Measurements from ENCODE around the gene CFAP300. TPM values are rescaled to one million over a fixed set of nuclear protein-coding genes. Genes with fewer than 3 reads are reported as not detected.

Gene CFAP300
- total RNA-seq, 1 donor from 2014 or later, result 0.64 TPM

DNA sequence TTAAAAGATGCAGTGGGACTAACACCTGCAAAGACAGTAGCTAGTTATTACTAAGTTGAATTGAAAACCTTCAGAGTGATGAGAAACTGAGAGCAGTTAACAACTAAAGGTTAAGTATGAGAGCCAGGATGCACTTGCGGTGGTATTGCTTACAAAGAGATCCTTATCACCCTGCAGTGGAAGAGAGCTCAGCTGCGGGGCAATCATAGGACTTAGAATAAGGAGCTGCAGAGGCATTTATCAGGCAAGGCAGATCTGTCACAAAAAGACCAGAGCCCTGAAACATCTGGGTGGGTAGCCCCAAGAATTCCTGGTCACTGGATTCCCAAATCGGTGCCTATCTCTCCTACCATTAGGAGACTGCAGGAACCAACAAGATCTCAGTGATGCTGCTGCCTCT is 34.3 kb upstream of the CFAP300 start:
- Histone ChIP-seq H2AFZ (ENCODE audit: low read depth, low read length) (no peak overlapping the region), H3K36me3 (ENCODE audit: insufficient read depth, low read length) (no peaks in the 10 kb centered on the region), H3K4me3 (ENCODE audit: insufficient read depth, low read depth, low read length) (no peak overlapping the region), H3K9ac (ENCODE audit: low read length) (no peak overlapping the region), H4K20me1 (ENCODE audit: insufficient read depth, low read length) (no peaks in the 10 kb centered on the region), H3K9me3 (ENCODE audit: insufficient read depth, low read depth, low read length) (no peaks in the 10 kb centered on the region), H3K27ac (ENCODE audit: low read depth, low read length) (no peak overlapping the region), H3K4me2 (ENCODE audit: low read length) (no peak overlapping the region), H3K79me2 (ENCODE audit: insufficient read depth, low read length) (no peaks in the 10 kb centered on the region), H3K27me3 (ENCODE audit: insufficient read depth, low read length) (no peaks in the 10 kb centered on the region), H3K4me1 (ENCODE audit: insufficient read depth, low read length) (peaks cover 15% of the 10 kb centered on the region)
- FAIRE-seq, result peak; percentile 52
- no peaks in the 10 kb centered on the region for H3K27me3 Mint-ChIP-seq (ENCODE audit: low read depth, unreplicated experiment)
- no peak overlapping the region for H3K4me3 Mint-ChIP-seq (ENCODE audit: unreplicated experiment)
- H3K27ac Mint-ChIP-seq (ENCODE audit: unreplicated experiment), result no peak overlapping the region
- no peaks in the 10 kb centered on the region for H3K36me3 Mint-ChIP-seq (ENCODE audit: low read depth, unreplicated experiment)
- H3K4me1 Mint-ChIP-seq (ENCODE audit: low read depth, unreplicated experiment), result peaks cover 15% of the 10 kb centered on the region
- TF ChIP-seq, protein P1, sequence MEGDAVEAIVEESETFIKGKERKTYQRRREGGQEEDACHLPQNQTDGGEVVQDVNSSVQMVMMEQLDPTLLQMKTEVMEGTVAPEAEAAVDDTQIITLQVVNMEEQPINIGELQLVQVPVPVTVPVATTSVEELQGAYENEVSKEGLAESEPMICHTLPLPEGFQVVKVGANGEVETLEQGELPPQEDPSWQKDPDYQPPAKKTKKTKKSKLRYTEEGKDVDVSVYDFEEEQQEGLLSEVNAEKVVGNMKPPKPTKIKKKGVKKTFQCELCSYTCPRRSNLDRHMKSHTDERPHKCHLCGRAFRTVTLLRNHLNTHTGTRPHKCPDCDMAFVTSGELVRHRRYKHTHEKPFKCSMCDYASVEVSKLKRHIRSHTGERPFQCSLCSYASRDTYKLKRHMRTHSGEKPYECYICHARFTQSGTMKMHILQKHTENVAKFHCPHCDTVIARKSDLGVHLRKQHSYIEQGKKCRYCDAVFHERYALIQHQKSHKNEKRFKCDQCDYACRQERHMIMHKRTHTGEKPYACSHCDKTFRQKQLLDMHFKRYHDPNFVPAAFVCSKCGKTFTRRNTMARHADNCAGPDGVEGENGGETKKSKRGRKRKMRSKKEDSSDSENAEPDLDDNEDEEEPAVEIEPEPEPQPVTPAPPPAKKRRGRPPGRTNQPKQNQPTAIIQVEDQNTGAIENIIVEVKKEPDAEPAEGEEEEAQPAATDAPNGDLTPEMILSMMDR (IDR thresholded peaks at IDR 0.05; ENCODE audit: insufficient read depth, low read depth, low read length), result no peak
- no peak for TF ChIP-seq EZH2 (IDR thresholded peaks at IDR 0.05; ENCODE audit: insufficient read depth, low read length)
- no peak for DNase-seq (ENCODE audit: low read depth)
- no peaks in the 10 kb centered on the region for H3K9me3 Mint-ChIP-seq (ENCODE audit: unreplicated experiment)

DNA sequence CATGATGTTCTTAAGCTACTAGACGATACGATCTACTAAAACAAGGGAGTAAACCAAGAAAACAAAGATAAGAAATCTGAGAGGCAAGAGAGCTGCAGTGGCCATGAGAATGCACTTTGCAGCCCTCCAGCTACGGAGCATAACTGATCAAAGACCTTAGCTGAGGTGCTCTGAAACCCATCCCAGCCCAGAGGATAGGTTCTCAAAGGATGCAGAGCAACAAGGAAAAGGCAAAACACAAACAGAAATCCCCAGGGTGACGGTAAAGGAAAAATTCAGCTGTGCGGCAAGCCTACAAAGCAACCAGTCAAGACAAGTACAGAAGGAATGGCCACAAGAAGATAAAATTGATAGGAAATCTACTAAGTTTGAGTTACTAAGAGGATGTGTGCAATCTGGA is 32.5 kb upstream of the CFAP300 start:
- DNase-seq (ENCODE audit: low read depth) (no peak), FAIRE-seq (no peak)
- Mint-ChIP-seq H3K4me3 (ENCODE audit: unreplicated experiment) (no peak overlapping the region), H3K27me3 (ENCODE audit: low read depth, unreplicated experiment) (no peaks in the 10 kb centered on the region), H3K4me1 (ENCODE audit: low read depth, unreplicated experiment) (peaks cover 14% of the 10 kb centered on the region), H3K27ac (ENCODE audit: unreplicated experiment) (no peak overlapping the region), H3K36me3 (ENCODE audit: low read depth, unreplicated experiment) (no peaks in the 10 kb centered on the region), H3K9me3 (ENCODE audit: unreplicated experiment) (no peaks in the 10 kb centered on the region)
- no peaks in the 10 kb centered on the region for H3K36me3 ChIP-seq (ENCODE audit: insufficient read depth, low read length)
- no peak overlapping the region for H3K4me2 ChIP-seq (ENCODE audit: low read length)
- no peak overlapping the region for H3K27ac ChIP-seq (ENCODE audit: low read depth, low read length)
- H3K9ac ChIP-seq (ENCODE audit: low read length), result no peak overlapping the region
- no peaks in the 10 kb centered on the region for H3K79me2 ChIP-seq (ENCODE audit: insufficient read depth, low read length)
- no peak overlapping the region for H2AFZ ChIP-seq (ENCODE audit: low read depth, low read length)
- TF ChIP-seq EZH2 (IDR thresholded peaks at IDR 0.05; ENCODE audit: insufficient read depth, low read length), result no peak
- TF ChIP-seq, protein P1 (IDR thresholded peaks at IDR 0.05; ENCODE audit: insufficient read depth, low read depth, low read length), result no peak
- no peaks in the 10 kb centered on the region for H4K20me1 ChIP-seq (ENCODE audit: insufficient read depth, low read length)
- no peaks in the 10 kb centered on the region for H3K9me3 ChIP-seq (ENCODE audit: insufficient read depth, low read depth, low read length)
- no peak overlapping the region for H3K4me3 ChIP-seq (ENCODE audit: insufficient read depth, low read depth, low read length)
- H3K4me1 ChIP-seq (ENCODE audit: insufficient read depth, low read length), result peaks cover 15% of the 10 kb centered on the region
- no peaks in the 10 kb centered on the region for H3K27me3 ChIP-seq (ENCODE audit: insufficient read depth, low read length)

GRCh38 chr11:102017026-102017425 is 30.2 kb upstream of the CFAP300 start:
- Histone ChIP-seq H3K27ac (ENCODE audit: low read depth, low read length) (no peak overlapping the region), H3K27me3 (ENCODE audit: insufficient read depth, low read length) (no peaks in the 10 kb centered on the region), H3K9ac (ENCODE audit: low read length) (no peak overlapping the region), H2AFZ (ENCODE audit: low read depth, low read length) (no peak overlapping the region), H3K9me3 (ENCODE audit: insufficient read depth, low read depth, low read length) (no peaks in the 10 kb centered on the region), H4K20me1 (ENCODE audit: insufficient read depth, low read length) (no peaks in the 10 kb centered on the region), H3K4me3 (ENCODE audit: insufficient read depth, low read depth, low read length) (no peak overlapping the region), H3K36me3 (ENCODE audit: insufficient read depth, low read length) (no peaks in the 10 kb centered on the region), H3K4me1 (ENCODE audit: insufficient read depth, low read length) (no peaks in the 10 kb centered on the region), H3K79me2 (ENCODE audit: insufficient read depth, low read length) (no peaks in the 10 kb centered on the region), H3K4me2 (ENCODE audit: low read length) (no peak overlapping the region)
- no peak for TF ChIP-seq EZH2 (IDR thresholded peaks at IDR 0.05; ENCODE audit: insufficient read depth, low read length)
- TF ChIP-seq, protein P1 (IDR thresholded peaks at IDR 0.05; ENCODE audit: insufficient read depth, low read depth, low read length), result no peak
- FAIRE-seq (no peak), DNase-seq (ENCODE audit: low read depth) (no peak)
- Mint-ChIP-seq H3K4me1 (ENCODE audit: low read depth, unreplicated experiment) (no peaks in the 10 kb centered on the region), H3K9me3 (ENCODE audit: unreplicated experiment) (no peaks in the 10 kb centered on the region), H3K4me3 (ENCODE audit: unreplicated experiment) (no peak overlapping the region), H3K36me3 (ENCODE audit: low read depth, unreplicated experiment) (no peaks in the 10 kb centered on the region), H3K27ac (ENCODE audit: unreplicated experiment) (no peak overlapping the region), H3K27me3 (ENCODE audit: low read depth, unreplicated experiment) (no peaks in the 10 kb centered on the region)

Data from astrocyte (in vitro differentiated cells and primary cell).